Caki2 (cell line): Measurements from ENCODE around the gene HSPBAP1. TPM values are rescaled to one million over a fixed set of nuclear protein-coding genes. Genes with fewer than 3 reads are reported as not detected.

Experiments used
- DNase-seq: peaks from one replicate; pipeline ENCODE4 v3.0.0-alpha.2; 2015; ENCODE audit warnings: low read depth
- in situ Hi-C: cut with HindIII; loops from 2 replicates; pipeline ENCODE4 v1.10.0; 2016; ENCODE audit warnings: low sequenced_read_pairs, low pct_unique_long_range_greater_than_20kb, mixed read lengths
- total RNA-seq: library from RNA; depleted of rRNA; stranded (reverse); fragments of >200 nt; shearing (Covaris generic); gene quantifications from 2 replicates; pipeline ENCODE4 v1.2.3, GENCODE V29; 2014; ENCODE audit warnings: low replicate concordance

HSPBAP1 gene
- total RNA-seq, 1 experiment from 2014 or later: 4.8 TPM

DNA sequence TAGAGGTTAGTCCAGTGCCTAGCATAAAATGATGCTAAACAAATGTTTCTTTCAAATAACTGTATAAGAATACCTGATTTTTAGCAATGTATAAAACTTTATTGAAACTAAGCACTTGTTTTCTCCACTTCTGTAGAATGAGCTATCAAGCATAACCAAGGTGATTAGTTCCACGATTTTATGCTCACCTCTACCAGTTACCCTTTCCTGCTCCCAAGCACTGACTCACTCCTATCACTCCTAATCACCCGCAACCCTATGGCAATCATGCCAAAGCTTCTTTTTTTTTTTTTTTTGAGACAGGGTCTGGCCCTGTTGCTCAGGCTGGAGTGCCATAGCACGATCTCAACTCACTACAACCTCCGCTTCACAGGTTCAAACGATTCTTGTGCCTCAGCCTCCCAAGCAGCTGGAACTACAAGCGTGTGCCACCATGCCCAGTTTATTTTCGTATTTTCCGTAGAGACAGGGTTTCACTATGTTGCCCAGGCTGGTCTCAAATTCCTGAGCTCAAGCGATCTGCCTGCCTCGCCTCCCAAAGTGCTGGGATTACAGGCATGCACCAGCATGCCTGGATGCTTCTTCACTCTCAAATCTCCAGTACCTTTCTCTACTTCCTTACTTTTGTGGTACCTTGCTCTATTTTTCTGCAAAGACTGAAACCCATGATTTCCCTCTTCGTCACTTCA, 3.9 kb downstream of the HSPBAP1 start:
- in situ Hi-C loops: no loop called here
- DNase-seq: no peak

DNA sequence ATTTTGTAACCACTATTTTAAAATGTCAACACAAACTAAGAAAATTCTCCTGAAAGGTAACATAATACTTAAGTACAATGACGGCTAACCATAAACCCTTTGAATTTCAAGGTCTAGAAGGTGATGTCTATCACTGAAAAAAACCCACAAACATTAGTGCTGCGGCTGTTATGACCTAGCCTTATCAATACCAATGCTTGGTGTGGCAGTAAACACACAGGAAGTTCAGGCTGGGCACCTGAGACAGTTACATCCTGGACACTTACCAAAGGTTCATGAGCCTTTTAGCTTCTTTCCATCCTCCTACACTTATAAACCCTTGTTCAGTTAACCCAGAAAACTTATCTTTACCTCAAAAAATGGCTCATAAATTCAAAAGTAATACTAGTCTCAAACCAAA, 5.8 kb downstream of the HSPBAP1 start:
- no peak for DNase-seq
- in situ Hi-C loops: no loop called here

GRCh38 chr3:122786066-122786465, 7.6 kb downstream of the HSPBAP1 start:
- no peak for DNase-seq
- in situ Hi-C loops: no loop called here

- in situ Hi-C loops: no loop called here
- DNase-seq: no peak
Observed at GRCh38 chr3:122785231-122785630, 8.4 kb downstream of the HSPBAP1 start.

DNA sequence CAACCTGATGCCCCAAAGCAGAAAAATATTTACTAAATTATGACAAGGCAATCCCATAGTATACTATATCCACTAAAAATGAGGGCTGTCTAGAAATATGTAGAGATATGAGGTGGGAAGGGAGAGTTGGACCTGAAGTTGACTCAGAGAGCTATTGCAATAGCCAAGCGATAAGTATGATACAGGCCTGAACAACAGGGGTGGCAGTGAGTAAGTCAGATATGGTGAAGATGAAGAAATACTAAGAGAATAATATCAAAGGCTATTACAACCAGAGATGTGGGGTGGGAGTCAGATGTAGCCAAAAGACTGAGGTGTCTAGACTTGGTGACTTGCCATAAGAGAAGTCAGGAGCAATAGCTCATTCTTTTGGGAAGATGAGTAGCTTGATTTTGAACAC, 9.2 kb downstream of the HSPBAP1 start:
- no peak for DNase-seq
- in situ Hi-C loops: no loop called here

- in situ Hi-C loops: no loop called here
- DNase-seq: no peak
Observed at GRCh38 chr3:122782804-122783203, 10.8 kb downstream of the HSPBAP1 start.

- in situ Hi-C loops: no loop called here
- DNase-seq: no peak
Observed at GRCh38 chr3:122777563-122777962, 16.1 kb downstream of the HSPBAP1 start.

DNA sequence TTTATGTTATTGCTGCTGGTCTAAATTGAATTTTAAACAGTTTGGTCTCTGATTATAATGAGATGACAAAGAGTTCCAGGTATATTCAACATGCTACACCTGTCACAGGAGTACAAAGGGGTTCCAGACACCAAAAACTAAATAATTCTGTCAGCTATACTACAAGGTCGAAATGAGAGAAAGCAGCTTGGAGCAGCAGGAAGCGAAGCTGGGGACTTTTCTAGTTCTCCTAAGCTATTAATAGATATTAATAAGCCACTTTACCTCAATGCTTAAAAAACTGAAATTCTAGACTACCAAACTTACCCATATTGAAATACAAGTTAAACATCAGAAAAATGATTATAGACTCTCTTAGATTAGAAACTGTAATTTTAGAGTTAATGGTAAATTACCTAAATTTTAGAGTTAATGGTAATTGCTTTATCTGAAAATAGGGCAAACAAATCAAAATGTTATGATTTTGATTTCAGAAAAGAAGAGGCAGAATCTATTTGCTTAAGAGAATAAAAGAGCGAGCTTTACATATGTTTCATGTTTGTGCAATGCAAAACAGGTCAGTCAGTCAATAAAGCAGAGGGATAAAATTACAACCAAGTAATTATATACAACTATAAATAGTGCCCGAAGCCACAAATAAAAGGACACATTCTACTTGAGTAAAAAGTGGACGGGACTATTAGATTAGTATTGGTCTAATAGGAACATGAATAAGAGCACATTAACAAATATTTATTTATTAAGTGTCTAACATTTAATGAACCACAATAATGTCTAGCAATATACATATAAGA, 16.8 kb downstream of the HSPBAP1 start:
- in situ Hi-C loops: no loop called here
- DNase-seq: no peak

DNA sequence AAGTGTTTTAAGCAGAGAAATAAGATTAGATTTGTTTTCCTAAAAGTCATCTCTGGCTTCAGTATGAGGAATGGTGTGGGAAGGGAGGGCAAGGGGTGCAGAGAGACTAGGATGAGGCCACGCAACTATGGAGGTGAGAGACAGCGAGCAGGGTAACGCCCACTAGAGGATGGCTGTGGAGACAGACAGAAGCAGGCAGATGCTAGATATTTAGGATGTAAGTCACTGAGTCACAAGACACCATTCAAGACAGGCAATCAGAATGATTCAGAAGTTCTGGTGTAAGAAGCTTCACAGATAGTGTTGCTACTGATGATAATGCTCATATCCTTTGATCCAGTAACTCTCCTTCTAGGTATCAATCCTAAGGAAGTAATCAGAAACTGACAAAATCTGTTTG, 19.1 kb downstream of the HSPBAP1 start:
- DNase-seq: no peak
- in situ Hi-C loops: no loop called here

- no peak for DNase-seq
- in situ Hi-C loops: no loop called here
Observed at GRCh38 chr3:122773944-122774509, 19.6 kb downstream of the HSPBAP1 start.

GRCh38 chr3:122772827-122773226, 20.8 kb downstream of the HSPBAP1 start:
- in situ Hi-C loops: no loop called here
- DNase-seq: no peak

- in situ Hi-C loops: no loop called here
- no peak for DNase-seq
Observed at GRCh38 chr3:122770521-122771202, 23.0 kb downstream of the HSPBAP1 start.

DNA sequence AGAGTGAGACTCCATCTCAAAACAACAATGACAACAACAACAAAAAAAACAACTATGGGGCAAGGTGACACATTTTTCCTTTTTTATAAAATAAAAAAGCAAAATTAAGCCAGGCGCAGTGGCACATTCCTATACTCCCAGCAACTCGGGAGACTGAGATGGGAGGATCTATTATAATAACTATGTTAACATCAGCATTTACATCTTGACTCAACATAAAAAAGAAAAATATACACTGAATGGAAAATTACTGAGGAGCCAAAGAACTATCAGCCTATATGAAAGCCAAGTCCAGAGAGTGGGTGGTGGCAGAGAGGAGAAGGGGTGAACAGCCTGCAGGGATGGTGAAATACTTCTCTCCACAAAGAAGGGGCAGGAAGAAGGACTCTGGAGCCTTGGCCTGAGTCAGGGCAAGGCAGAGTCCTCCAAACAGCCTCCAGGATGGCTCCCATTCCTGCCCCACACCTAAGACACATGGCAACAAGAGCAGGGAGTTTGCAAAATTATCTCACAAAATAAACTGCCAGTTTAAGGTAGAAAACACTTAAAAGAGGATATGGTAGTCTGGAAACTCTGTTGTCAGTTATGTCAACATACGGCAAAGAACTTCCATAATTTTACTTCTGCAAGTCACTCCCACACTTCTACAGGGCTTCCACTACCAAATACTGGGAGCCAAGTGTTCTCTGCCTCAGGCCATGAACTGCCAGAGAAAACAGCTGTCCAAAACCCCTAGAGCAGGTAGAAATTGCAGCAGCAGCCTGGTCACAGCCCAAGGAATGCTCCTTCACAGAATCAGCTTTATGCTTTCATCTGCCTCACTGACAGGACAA, 25.9 kb downstream of the HSPBAP1 start:
- in situ Hi-C loops: no loop called here
- no peak for DNase-seq

DNA sequence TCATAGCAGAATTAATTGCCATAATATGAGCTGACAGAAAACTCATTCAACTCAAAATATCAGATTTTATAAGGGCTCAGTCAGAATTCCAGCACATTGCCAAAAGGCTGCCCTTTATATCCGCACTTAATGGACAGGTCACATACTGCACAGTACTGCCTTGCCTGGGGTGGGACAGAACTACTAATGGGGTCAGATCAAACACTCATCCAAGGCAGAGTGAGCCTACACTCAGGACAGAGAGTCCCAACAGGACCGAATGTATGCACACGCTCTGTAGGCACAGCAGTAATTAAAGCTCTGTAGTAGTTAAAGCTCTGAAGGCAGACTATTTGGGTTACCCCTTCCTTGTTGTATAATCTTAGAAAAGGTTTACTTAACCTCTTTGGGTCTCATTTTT, 27.2 kb downstream of the HSPBAP1 start:
- no peak for DNase-seq
- in situ Hi-C loops: no loop called here

- in situ Hi-C loops: no loop called here
- no peak for DNase-seq
Observed at GRCh38 chr3:122760453-122761271, 33.0 kb downstream of the HSPBAP1 start.

GRCh38 chr3:122758877-122759560, 34.6 kb downstream of the HSPBAP1 start:
- in situ Hi-C loops: no loop called here

DNA sequence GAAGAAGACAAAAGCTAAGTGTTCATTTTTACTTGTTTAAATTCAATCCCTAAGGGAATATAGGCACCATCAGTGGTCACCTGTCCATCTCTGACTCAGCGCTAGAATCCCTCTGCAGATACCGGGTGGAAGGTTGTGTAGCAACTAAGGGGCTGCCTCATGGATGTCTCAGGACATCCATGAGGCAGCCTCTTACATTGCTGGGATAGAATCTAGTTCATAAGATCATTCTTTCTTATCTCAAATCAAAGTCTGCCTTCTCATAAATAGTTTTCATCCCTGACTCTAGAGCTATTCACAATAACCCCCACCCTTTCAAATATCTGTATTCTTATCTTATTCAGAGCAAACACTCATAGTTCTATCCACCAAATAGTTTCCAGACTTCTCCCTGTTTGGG, 38.1 kb downstream of the HSPBAP1 start:
- DNase-seq: no peak
- in situ Hi-C loops: no loop called here

More at GRCh38 chr3:122758877-122759560, 34.6 kb downstream of the HSPBAP1 start:
- DNase-seq: no peak
